Natural killer cell treated with Interleukin-12 subunit alpha and Interleukin-12 subunit beta and Interleukin-15 and Interleukin-18, amount 100 ng/mL, for 72 hours (primary cell): Measurements from ENCODE around the gene SERPIND1. TPM values are rescaled to one million over a fixed set of nuclear protein-coding genes. Genes with fewer than 3 reads are reported as not detected.

Source experiments
- ATAC-seq, 2 donors: fragments of 150-1000 bp; cut with Tn5 transposase in 1 of 2; sonication (Bioruptor Pico), chemical (Tn5 transposase) in 1 of 2; 2 replicates each; pipeline ENCODE4 v1.10.0; 2021
- DNase-seq: peaks from one replicate; pipeline ENCODE4 v3.0.0; 2022; ENCODE audit warnings: low spot score
- H3K27ac Mint-ChIP-seq, 2 donors: 1 replicate in 1 of 2; 2 replicates in 1 of 2; pipeline ENCODE4 v1.8.0; 2022; ENCODE audit warnings: mixed read lengths in 2 of 2, mild to moderate bottlenecking in 1 of 2, moderate library complexity in 1 of 2
- H3K27me3 Mint-ChIP-seq, 2 donors: 1 replicate in 1 of 2; 2 replicates in 1 of 2; pipeline ENCODE4 v1.8.0; 2022; ENCODE audit warnings: mixed read lengths in 2 of 2
- H3K36me3 Mint-ChIP-seq: one replicate; pipeline ENCODE4 v1.8.0; 2022; ENCODE audit warnings: mixed read lengths
- H3K4me1 Mint-ChIP-seq, 2 donors: 1 replicate in 1 of 2; 2 replicates in 1 of 2; pipeline ENCODE4 v1.8.0; 2022; ENCODE audit warnings: low read depth in 2 of 2, mixed read lengths in 2 of 2, mild to moderate bottlenecking in 1 of 2
- H3K4me3 Mint-ChIP-seq: one replicate; pipeline ENCODE4 v1.8.0; 2022; ENCODE audit warnings: mixed read lengths
- H3K9me3 Mint-ChIP-seq: 2 replicates; pipeline ENCODE4 v1.8.0; 2022; ENCODE audit warnings: mixed read lengths
- total RNA-seq, 2 donors: library from RNA; stranded (reverse); gene quantifications; one replicate each; pipeline ENCODE4 v1.2.3, GENCODE V29; 2022

The SERPIND1 gene
- total RNA-seq, 2 donors from 2014 or later: 0.39 TPM; not detected in 1

DNA sequence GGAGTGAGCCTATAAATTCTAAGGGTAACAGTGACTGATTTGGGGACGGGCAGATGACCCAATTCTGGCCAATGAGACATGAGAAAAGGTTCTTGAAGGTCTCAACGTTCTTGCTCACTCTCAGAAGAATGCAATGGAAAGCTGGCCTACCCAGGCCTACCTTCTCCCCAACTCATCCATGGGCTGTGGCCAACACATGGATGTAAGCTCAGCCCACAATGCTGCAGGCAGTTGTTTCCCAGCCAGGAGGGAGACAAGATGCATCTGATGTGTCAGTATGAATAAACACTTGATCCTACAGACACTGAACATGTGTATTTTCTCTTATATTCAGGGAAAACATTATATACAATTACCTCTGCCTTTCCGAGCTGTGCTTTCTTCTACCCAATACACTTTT lies 60.3 kb downstream of the SERPIND1 start:
- no peak for ATAC-seq
- no peaks in the 10 kb centered on the region for H3K27me3 Mint-ChIP-seq
- peaks cover 9 to 11% of the 10 kb centered on the region in 2 donors for H3K4me1 Mint-ChIP-seq
- H3K36me3 Mint-ChIP-seq: peaks cover 20% of the 10 kb centered on the region
- no peak overlapping the region for H3K4me3 Mint-ChIP-seq
- DNase-seq: no peak
- no peaks in the 10 kb centered on the region for H3K9me3 Mint-ChIP-seq
- H3K27ac Mint-ChIP-seq: no peak overlapping the region

DNA sequence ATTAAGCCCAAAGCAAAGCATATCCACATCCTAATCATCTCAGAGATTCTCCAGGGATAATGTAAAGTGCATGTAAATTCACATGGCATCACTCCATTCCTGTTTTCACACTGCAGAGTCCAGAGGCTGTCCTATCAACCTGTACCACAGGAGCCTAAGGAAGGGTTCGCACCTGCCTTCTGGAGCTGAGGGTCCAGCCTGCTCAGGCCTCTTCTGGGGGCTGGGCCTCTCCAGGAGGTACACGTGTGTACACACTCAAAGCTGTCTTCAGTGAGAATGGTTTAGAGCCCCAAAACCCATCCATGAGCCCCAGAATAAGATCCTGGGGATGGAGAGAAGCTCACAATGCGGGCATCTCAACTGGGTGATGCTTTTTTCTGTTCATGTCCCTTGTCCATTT lies 60.8 kb downstream of the SERPIND1 start:
- H3K27me3 Mint-ChIP-seq: no peaks in the 10 kb centered on the region
- H3K27ac Mint-ChIP-seq: no peak overlapping the region
- H3K4me1 Mint-ChIP-seq: peaks cover 14% of the 10 kb centered on the region in 2 donors
- ATAC-seq (no peak), DNase-seq (no peak)
- no peak overlapping the region for H3K4me3 Mint-ChIP-seq
- no peaks in the 10 kb centered on the region for H3K9me3 Mint-ChIP-seq
- peaks cover 15% of the 10 kb centered on the region for H3K36me3 Mint-ChIP-seq

Other genes with a start within 250 kb of the SERPIND1 start
- gene PI4KA, start 84.7 kb downstream of the SERPIND1 start, total RNA-seq: 100 to 1,000 TPM in 1 of 2 donors, 10 to 100 TPM in 1; 88.5 to 146 TPM
- 10 to 100 TPM; 23.2 to 29.2 TPM for gene SNAP29, start 84.9 kb downstream of the SERPIND1 start, total RNA-seq
- 100 to 1,000 TPM in 1 of 2 donors, 10 to 100 TPM in 1; 78.4 to 105 TPM for gene CRKL, start 143.3 kb downstream of the SERPIND1 start, total RNA-seq
- 1 to 10 TPM in 1 of 2 donors, not detected in 1; 1.5 TPM for gene AIFM3, start 193.1 kb downstream of the SERPIND1 start, total RNA-seq
- gene LZTR1, start 208.2 kb downstream of the SERPIND1 start, total RNA-seq: 100 to 1,000 TPM in 1 of 2 donors, 10 to 100 TPM in 1; 76.2 to 133 TPM
- 10 to 100 TPM; 20.4 to 30.7 TPM for gene THAP7, start 228.0 kb downstream of the SERPIND1 start, total RNA-seq
- gene P2RX6, start 241.1 kb downstream of the SERPIND1 start, total RNA-seq: not detected